Thyroid gland (tissue), 4 donors: ENCODE data around the gene EID2. TPM values are rescaled to one million over a fixed set of nuclear protein-coding genes. Genes with fewer than 3 reads are reported as not detected.

Experiments used
- DNase-seq, 2 donors: peaks; one replicate each; pipeline ENCODE4 v3.0.0-alpha.2; 2019
- H3K27ac ChIP-seq, 3 donors: fragments of 200-600 bp; sonication (generic); 1 replicate in 2 of 3; 2 replicates in 1 of 3; pipeline ENCODE4 v1.5.1; 2016 to 2019; ENCODE audit warnings: mild to moderate bottlenecking in 1 of 3, moderate library complexity in 1 of 3
- H3K27me3 ChIP-seq: fragments of 200-600 bp; sonication (generic); one replicate; pipeline ENCODE4 v1.5.1; 2019
- H3K36me3 ChIP-seq, 2 donors: fragments of 200-600 bp; sonication (generic); one replicate each; pipeline ENCODE4 v1.5.1; 2016 to 2019
- H3K4me1 ChIP-seq, 2 donors: fragments of 200-600 bp; sonication (generic); one replicate each; pipeline ENCODE4 v1.5.1; 2017 to 2019
- H3K4me3 ChIP-seq, 3 donors: fragments of 200-600 bp; sonication (generic); replicated peaks in 1 of 3; 1 replicate in 2 of 3; 2 replicates in 1 of 3; pipeline ENCODE4 v1.5.1; 2016; ENCODE audit warnings: mild to moderate bottlenecking in 1 of 3
- H3K9me3 ChIP-seq: fragments of 200-600 bp; sonication (generic); one replicate; pipeline ENCODE4 v1.5.1; 2017
- CTCF ChIP-seq, 6 experiments: fragments of 200-600 bp in 3 of 6; fragments of 450-650 bp in 3 of 6; sonication (generic) in 3 of 6; IDR thresholded peaks; one replicate each; pipeline ENCODE4 v1.5.1; 2016 to 2019; ENCODE audit warnings: antibody characterized with exemption in 6 of 6, mild to moderate bottlenecking in 2 of 6, inconsistent platforms in 1 of 6, moderate library complexity in 1 of 6
- POLR2A ChIP-seq, 2 donors: fragments of 450-650 bp; IDR thresholded peaks; one replicate each; pipeline ENCODE4 v1.6.1; 2017; ENCODE audit warnings: antibody characterized with exemption in 2 of 2, mild to moderate bottlenecking in 2 of 2, moderate library complexity in 1 of 2
- WGBS, 2 donors: methylation state at CpG; one replicate each; pipeline ENCODE4 v1.1.5; 2017; 5-methylcytosine and 5-hydroxymethylcytosine counted together
- intact Hi-C: fragments of 100-400 bp; cut with DNase I; formaldehyde crosslinking; loops from one replicate; pipeline ENCODE4 v1.15.1; 2023
- small RNA-seq: library from RNA; depleted of rRNA; stranded (forward); fragments of <200 nt; gene quantifications from one replicate; pipeline ENCODE3, GENCODE V24; 2016
- total RNA-seq, 4 donors: library from RNA; depleted of rRNA; stranded (reverse); fragments of >200 nt; gene quantifications; one replicate each; pipeline ENCODE4 v1.2.3, GENCODE V29; 2016

EID2 gene
- total RNA-seq, 4 donors from 2014 or later: 15.3 to 24.4 (median 19.8) TPM

- no peak for TF ChIP-seq POLR2A (IDR thresholded peaks at IDR 0.05)
- TF ChIP-seq CTCF (IDR thresholded peaks at IDR 0.05): no peak
- Histone ChIP-seq H3K36me3 (peaks cover 34 to 41% of the 10 kb centered on the region in 2 donors), H3K4me1 (no peaks in the 10 kb centered on the region), H3K9me3 (no peaks in the 10 kb centered on the region), H3K4me3 (no peak overlapping the region), H3K27ac (no peak overlapping the region), H3K27me3 (peaks cover 4% of the 10 kb centered on the region)
- no peak for DNase-seq
- 92 to 95% methylated on average over 6 of the region's 6 CpGs for WGBS, 2 donors
- intact Hi-C loops: no loop called here
Measured at GRCh38 chr19:39492225-39492624, 47.7 kb downstream of the EID2 start.

GRCh38 chr19:39489756-39490155 is 50.2 kb downstream of the EID2 start:
- H3K4me1 ChIP-seq: no peaks in the 10 kb centered on the region
- intact Hi-C loops: no loop called here

More at GRCh38 chr19:39489756-39490155, 50.2 kb downstream of the EID2 start:
- DNase-seq: no peak
- Histone ChIP-seq H3K9me3 (no peaks in the 10 kb centered on the region), H3K36me3 (peaks cover 52 to 53% of the 10 kb centered on the region in 2 donors), H3K27me3 (no peaks in the 10 kb centered on the region), H3K27ac (no peak overlapping the region), H3K4me3 (no peak overlapping the region)
- no peak for TF ChIP-seq CTCF (IDR thresholded peaks at IDR 0.05)
- TF ChIP-seq POLR2A (IDR thresholded peaks at IDR 0.05): no peak
- 92 to 94% methylated on average over 10 of the region's 10 CpGs for WGBS, 2 donors

Small RNA genes lying within 50 kb of the gene (small RNA-seq; reads per million reads assigned to genes)
- not detected for gene RPS29P24

Other genes starting within 250 kb of the EID2 start
- gene IFNL1, start 243.8 kb downstream of the EID2 start, total RNA-seq: not detected
- gene LRFN1, start 219.3 kb downstream of the EID2 start, total RNA-seq: 1 to 10 TPM in 3 of 4 donors, under 1 TPM in 1; 0.78 to 2.2 (median 1.1) TPM
- 10 to 100 TPM in 3 of 4 donors, 1 to 10 TPM in 1; 6.3 to 54.7 (median 17.6) TPM for gene GMFG, start 204.1 kb downstream of the EID2 start, total RNA-seq
- gene SAMD4B, start 197.7 kb downstream of the EID2 start, total RNA-seq: 100 to 1,000 TPM in 3 of 4 donors, 10 to 100 TPM in 1; 79.5 to 212 (median 124) TPM
- 10 to 100 TPM; 38.8 to 60.3 (median 50.8) TPM for gene PAF1, start 149.1 kb downstream of the EID2 start, total RNA-seq
- 10 to 100 TPM; 44.3 to 77.5 (median 63.4) TPM for gene MED29, start 148.8 kb downstream of the EID2 start, total RNA-seq
- 100 to 1,000 TPM in 1 of 4 donors, 10 to 100 TPM in 3; 32.4 to 109 (median 62.4) TPM for gene ZFP36, start 133.3 kb downstream of the EID2 start, total RNA-seq
- gene PLEKHG2, start 127.5 kb downstream of the EID2 start, total RNA-seq: 10 to 100 TPM in 2 of 4 donors, 1 to 10 TPM in 2; 8.2 to 29.1 (median 10.7) TPM
- gene RPS16, start 104.2 kb downstream of the EID2 start, total RNA-seq: 1,000 to 10,000 TPM in 2 of 4 donors, 100 to 1,000 TPM in 2; 919 to 2,686 (median 1,277) TPM
- gene SUPT5H, start 94.6 kb downstream of the EID2 start, total RNA-seq: 100 to 1,000 TPM in 2 of 4 donors, 10 to 100 TPM in 2; 93.6 to 203 (median 116) TPM
- gene TIMM50, start 59.3 kb downstream of the EID2 start, total RNA-seq: 10 to 100 TPM; 74.4 to 86.5 (median 84.5) TPM
- gene DLL3, start 41.2 kb downstream of the EID2 start, total RNA-seq: under 1 TPM in 1 of 4 donors, not detected in 3; 0.56 TPM
- 1 to 10 TPM; 2.5 to 4.4 (median 3.3) TPM for gene SELENOV, start 25.0 kb downstream of the EID2 start, total RNA-seq
- 1 to 10 TPM; 2.4 to 7.1 (median 4.4) TPM for gene EID2B, start 7.3 kb downstream of the EID2 start, total RNA-seq
- gene LGALS13, start 62.4 kb upstream of the EID2 start, total RNA-seq: not detected
- gene LGALS16, start 115.8 kb upstream of the EID2 start, total RNA-seq: not detected
- not detected for gene LGALS14, start 164.3 kb upstream of the EID2 start, total RNA-seq
- gene CLC, start 197.9 kb upstream of the EID2 start, total RNA-seq: not detected
- not detected for gene LEUTX, start 238.7 kb upstream of the EID2 start, total RNA-seq